T47D (cell line): ENCODE results near the gene GNG12.
"Not testable (repeated sequence)": the region's sequence is repeated elsewhere in the genome, so short reads cannot be mapped to it uniquely, and the experiment has no call there.

Experiments
- DNase-seq, 2 experiments: peaks; one replicate each; pipeline versions ENCODE4 v3.0.0 to v3.0.0-alpha.2; 2011 to 2012; ENCODE audit warnings: low read depth in 1 of 2, low spot score in 1 of 2
- JUND ChIP-seq: IDR thresholded peaks from 2 replicates; pipeline ENCODE4 v1.6.1; 2012; ENCODE audit warnings: low read depth
- in situ Hi-C: cut with HindIII; loops from 2 replicates; pipeline ENCODE4 v1.10.0; 2016; ENCODE audit warnings: low sequenced_read_pairs, low pct_unique_long_range_greater_than_20kb

Gene GNG12

DNA sequence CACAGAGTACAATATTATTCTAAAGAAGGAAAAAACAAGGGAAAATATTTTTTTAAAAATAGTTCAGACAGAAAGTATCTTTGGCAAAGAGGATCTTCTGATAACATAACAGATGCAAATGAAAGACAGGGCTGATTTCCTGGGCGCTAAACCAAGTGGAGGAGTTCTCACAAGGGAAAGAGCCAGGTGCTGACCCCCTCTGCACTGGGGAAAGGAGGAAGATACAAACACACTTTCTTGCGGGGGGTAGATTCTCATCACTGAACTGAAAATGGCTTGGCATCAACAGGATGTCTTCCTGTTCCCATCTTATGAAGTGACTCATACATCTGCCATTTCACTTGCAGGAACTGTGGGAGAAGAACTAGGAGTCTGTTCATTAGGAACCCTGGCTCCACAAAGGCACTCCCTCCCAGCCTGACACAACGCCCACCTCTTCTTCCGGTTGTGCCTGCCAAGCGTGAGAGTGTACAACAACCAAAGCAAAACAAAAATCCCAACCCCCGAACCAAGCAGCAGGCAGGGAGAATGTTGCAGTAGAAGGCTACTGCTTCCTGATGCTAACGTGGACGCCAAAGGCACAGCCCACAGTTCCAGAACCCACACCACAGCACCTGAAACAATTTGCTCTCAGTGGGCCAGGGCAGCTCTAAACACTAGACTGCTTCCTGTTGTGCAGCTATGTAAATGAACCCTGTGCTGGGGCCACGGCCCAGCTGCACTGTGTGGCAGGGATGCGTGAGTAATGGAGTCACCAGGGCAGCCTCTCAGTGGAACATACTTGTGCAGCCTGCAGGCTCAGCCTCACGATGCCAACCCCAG lies 97.2 kb downstream of the GNG12 start:
- no peak for DNase-seq
- in situ Hi-C loops: no loop called here
- TF ChIP-seq JUND: no peak

DNA sequence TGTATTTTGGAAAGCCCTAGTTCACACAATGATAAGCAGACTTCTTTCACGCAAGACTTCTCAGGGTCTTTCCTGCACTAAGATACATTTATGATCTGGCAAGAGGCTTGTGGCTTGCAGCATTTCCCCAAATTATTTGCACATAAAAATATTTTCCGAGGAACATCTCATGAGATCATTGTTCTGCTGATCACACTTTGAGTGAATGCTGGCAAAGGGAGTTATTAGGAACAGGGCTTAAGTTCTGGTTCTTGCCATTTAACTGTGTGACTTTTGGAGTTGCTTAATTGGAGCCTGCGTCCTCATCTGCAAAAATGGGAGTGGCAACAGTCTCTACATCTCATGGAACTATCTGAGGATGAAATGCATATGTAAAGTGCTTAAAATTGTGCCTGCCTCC lies 98.1 kb downstream of the GNG12 start:
- no peak for DNase-seq
- in situ Hi-C loops: no loop called here
- no peak for TF ChIP-seq JUND

DNA sequence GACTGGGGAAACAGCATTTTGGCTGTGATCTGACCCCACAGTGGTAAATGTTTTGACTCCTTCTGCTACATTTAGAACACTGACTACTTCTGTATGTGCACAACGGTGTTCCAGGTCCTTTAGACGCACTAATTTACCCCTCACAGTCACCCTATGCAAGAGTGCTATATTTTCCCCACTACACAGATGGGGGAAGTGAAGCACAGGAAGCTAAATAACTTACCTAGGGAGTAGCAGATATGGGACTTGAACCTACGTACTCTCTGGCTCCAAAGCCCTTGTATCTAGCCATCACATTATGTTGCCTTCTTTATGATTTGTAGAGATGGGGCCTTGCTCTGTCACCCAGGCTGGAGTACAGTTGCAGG lies 99.0 kb downstream of the GNG12 start:
- no peak for TF ChIP-seq JUND
- no peak for DNase-seq
- in situ Hi-C loops: no loop called here

DNA sequence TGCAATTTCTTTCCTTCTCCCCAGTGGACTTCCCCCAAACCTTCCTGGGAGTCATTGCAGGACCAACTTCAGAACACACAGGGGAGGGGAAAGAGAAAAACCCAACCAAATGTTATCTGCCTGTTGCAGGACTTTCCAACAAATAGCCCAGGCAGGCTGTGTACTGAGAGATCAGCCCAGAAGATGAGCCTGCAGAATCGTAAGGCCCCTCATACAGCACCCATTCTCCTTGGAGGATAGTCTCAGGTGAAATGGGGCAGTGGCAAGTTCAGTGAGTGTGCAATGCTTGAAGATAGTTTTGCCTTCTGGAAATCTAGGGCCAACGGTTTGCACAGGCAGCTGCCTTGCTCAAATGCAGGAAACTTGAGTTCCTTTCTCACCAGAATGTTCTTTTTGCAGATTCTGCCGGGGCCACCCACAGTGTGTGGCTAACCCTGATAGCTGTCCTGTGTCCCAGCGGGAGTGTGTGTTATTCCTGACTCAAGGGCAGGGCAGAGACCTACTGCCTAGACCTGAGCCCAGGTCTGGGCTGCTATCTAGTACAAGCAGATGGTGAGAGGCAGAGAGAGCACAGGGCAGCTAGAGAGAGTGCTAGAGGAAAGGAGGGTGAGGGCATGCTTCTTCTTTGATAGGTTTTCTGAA lies 99.5 kb downstream of the GNG12 start:
- in situ Hi-C loops: no loop called here
- TF ChIP-seq JUND: no peak
- DNase-seq: no peak

DNA sequence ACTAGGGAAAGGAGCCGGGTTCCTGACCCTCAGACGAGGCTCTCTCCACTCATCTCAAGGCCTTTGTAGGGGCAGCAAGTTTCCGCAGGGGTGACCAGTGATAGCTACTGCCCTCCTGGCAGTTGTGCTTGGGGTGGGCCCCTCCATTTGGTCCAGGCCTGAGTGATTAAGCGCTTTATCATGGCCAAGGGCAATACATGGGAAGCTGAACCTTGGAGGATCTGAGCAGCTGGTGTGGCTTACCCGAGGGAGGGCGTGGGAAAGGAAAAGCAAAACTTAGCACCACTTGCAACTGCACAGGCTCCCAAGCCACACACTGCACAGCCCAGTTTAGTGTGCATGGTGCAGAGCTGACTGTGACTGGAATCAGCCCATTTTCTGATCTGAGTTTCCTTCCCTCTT lies 100.5 kb downstream of the GNG12 start:
- no peak for DNase-seq
- no peak for TF ChIP-seq JUND
- in situ Hi-C loops: no loop called here

DNA sequence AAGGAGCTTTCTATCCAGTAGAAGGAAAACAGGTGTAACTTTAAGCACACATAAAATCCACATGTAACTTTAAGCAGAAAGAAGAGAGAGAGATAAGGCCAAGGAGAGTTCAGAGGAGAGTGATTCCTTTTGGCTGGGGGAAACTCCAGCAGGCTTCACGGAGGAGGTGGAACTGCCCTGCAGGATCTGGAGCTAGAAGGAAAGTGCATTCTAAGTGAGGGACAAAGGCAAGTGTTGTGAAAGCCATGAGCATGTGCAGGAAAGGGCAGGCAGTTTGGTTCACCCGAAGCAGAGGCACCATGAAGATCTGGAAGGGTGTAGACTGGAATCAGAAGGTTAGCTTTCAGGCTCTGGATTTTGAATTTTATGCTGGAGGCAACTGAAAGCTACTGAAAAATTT lies 101.9 kb downstream of the GNG12 start:
- in situ Hi-C loops: no loop called here
- no peak for TF ChIP-seq JUND

DNA sequence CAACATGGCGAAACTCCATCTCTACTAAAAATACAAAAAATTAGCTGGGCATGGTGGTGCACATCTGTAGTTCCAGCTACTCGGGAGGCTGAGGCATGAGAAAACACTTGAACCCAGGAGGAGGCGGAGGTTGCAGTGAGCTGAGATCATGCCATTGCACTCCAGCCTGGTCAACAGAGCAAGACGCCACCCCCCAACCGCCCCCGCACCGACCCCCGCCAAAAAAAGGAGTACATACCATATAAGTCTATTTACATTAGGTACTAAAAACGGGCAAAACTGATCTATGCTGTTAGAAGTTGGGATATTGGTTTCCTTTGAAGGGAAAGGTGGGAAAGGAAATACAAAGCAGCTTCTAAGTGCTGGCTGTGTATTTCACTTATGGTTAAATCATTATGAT lies 103.0 kb downstream of the GNG12 start:
- not testable (repeated sequence) for DNase-seq

More for the DNA sequence above, 101.9 kb downstream of the GNG12 start:
- DNase-seq: no peak

DNA sequence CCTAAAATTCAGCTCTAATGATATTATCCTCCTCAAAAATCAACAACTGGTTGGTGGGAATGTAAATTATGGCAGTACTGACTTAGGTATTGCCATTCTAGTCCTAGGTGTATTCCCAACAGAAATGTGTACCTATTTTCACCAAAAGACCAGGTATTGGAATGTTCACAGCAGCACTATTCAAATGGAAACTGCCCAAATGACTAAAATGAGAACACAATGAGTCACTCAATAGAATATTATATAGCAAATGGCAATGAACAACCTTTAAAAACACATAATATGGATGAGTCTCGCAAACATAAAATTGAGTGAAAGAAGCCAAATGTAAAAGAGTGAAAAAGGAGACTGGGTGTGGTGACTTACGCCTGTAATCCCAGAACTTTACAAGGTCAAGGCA lies 103.4 kb downstream of the GNG12 start:
- no peak for DNase-seq
- in situ Hi-C loops: no loop called here
- no peak for TF ChIP-seq JUND

More for the DNA sequence above, 103.0 kb downstream of the GNG12 start:
- in situ Hi-C loops: not testable (repeated sequence)

DNA sequence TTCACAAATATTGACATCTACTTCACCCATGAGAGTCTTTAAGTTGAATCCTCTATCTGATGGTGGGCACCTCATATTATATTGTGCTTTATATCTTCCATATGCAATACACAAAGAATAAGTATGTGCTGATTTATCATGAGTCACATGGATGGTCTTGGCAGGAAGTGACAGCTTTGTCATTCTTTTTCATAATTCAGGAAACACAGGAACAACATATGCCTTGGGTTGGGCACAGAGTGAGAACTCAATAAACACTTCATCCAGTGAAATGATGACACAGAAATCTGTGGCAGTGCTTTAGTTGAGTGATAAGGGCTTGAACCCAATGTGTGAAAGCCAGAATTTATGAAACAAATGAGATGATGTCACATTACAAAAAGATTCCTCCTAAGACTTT lies 107.0 kb downstream of the GNG12 start:
- in situ Hi-C loops: no loop called here
- DNase-seq: no peak
- no peak for TF ChIP-seq JUND

DNA sequence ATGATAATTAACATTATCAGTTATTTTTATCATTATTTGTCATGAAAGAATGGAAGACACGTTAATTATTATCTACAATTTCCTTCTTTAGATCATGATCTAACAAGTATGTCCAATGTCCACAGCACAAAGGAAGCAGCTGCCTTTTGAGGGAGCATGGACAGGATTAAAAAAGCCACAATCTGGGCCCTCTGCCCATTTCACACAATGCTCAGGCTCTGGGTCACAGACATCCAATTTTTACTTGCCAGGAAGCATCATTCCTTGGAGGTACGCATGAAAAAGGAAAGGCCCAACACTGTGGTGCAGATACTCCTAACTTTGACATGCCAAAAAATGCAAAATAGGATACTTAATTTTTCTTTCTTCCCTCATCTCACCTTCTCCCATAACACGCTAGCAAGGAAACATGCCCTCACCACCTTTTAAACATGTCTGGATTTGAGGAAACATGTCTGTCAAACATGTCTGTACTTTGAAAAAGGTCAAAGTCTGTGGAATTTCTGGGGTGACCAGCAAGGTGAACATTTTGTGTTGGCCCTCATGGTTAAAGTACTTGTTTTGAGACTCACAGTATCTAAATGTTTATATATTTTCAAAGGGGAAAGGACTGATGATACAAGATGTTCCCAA lies 108.2 kb downstream of the GNG12 start:
- in situ Hi-C loops: no loop called here
- no peak for TF ChIP-seq JUND
- peak in 1 of 2 experiments; percentile 47 for DNase-seq

DNA sequence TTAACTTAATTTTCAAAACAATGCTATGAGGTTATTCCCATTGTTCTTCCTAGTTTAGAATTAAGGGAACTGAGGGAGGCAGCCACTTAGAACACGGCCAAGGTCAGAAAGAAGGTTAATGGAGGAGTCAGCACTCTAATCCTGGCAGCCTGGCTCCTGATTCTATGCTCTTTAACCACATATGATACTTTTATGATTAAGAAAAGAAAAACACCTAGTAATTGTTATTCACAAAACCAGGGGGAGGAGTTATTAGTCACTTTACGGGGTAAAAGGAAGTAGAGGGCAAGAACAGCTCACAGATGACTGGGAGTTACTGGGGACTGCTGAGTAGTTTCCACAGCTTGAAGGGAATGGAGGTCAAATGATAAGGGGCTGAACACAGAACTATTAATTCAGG lies 109.6 kb downstream of the GNG12 start:
- in situ Hi-C loops: no loop called here
- no peak for TF ChIP-seq JUND
- no peak for DNase-seq

DNA sequence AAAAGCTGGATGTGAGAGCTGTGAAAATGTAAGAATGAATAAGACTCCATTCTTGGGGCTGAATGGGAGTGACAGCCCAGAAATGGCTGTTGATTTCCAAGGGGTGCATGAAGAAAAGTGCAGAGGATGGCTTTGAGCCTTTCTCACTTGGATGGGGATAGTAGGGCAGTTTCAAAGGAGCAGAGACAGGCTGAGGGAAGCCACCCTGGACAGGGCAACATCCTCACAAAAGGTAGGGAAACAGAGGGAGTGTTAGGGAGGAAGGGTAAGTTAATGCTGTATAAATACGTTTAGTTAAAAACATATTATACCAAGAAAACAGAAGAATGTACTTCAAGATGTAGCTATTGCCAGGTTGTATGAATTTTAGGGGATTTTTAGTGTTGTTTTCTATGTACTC lies 110.1 kb downstream of the GNG12 start:
- in situ Hi-C loops: no loop called here
- no peak for TF ChIP-seq JUND
- DNase-seq: no peak

DNA sequence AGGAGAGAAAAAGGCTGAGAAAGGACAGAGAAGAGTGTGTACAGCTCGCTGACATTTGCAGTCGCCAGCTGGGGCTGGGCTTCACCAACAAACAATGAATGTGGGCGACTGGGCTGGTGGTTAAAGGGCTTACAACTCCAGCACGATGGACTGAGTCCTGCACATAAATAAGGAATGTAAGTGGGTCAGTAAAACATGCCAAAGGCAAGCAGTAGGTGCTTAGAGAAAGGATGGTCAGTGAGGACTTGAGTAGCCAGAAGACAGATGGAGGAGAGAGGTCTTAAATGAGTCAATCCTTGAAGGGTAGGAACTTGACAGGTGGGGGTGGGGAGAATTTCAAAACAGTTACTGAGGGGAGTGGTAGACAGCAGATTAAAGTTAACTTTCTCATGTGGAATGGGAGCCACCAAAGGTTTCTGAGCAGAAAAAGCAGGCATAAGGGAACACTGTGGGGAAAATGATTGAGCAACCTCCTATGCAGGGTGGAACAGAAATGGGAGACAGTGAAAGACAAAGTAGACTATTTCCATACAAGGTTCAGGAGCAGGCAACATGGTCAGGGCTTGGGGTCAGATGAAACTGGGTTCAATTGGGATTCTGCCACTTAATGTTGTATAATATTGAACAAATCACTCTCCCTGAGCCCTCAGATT lies 110.8 kb downstream of the GNG12 start:
- no peak for DNase-seq
- in situ Hi-C loops: no loop called here
- no peak for TF ChIP-seq JUND
